Measurements from ENCODE around the gene MAP3K9.

MAP3K9 gene

DNA sequence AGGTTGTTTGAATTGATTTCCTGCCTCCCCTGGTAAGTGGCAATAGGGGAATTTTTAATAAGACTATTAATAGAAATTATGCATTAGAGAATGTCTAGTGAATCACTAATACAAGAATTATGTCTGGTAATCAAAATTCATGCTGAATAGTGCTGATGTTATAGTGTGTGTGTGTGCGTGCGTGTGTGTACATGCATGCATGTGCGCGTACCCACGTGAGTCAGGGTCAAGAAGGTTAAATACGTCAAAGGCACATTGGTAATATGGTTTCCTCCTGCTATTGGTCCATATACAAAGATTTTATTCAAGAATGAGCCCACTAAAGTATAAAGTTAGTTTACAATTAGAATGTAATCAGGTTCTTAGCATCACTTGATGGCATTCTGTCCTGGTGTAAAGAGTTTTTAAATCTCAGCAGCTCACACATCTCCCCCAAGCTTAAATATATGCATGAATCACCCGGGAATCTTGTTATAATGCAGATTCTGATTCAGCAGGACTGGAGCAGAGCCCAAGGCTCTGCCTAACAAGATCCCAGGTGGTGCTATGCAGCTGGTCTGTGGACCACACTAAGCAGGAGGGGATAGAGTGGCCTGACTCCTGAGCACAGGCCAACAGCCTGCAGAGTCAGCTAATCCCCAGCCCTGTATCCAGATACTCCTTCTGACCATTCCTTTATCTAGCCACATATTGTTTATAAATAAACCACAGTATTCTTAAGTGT, 123.7 kb downstream of the MAP3K9 start:
- DNase-seq: no peak

GRCh38 chr14:70683983-70684382, 125.3 kb downstream of the MAP3K9 start:
- no peak for DNase-seq

DNA sequence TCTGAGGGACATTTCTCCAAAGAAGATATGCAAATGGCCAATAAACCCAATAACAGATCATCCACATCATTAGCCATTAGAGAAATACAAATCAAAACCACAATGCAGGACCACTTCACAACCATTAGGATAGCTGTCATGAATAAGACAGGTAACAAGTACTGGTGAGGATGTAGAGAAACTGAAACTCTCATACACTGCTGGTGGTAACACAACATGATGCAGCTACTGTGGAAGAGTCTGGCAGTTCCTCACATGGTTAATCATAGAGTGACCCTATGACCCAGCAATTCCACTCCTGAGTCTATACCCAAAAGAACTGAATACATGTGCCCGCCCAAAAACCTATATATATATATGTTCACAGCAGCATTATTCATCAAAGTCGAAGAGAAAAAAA, 128.6 kb downstream of the MAP3K9 start:
- DNase-seq: no peak

GRCh38 chr14:70677341-70677740, 132.0 kb downstream of the MAP3K9 start:
- DNase-seq: no peak
